A673 (cell line): ENCODE data around the gene ELP5.

Experiments used
- CTCF ChIP-seq: fragments of 300-800, 200-600 bp; sonication (generic); conservative IDR thresholded peaks from 2 replicates; pipeline ENCODE4 v1.5.1; 2017; ENCODE audit warnings: low read depth, mild to moderate bottlenecking, antibody characterized with exemption, low read length, moderate library complexity, mixed read lengths
- EZH2 ChIP-seq: fragments of 200-600 bp; sonication (generic); IDR thresholded peaks from 2 replicates; pipeline ENCODE4 v1.6.1; 2017; ENCODE audit warnings: borderline replicate concordance, low read depth, mild to moderate bottlenecking, mixed read lengths, antibody characterized with exemption, low read length; ENCODE audit not compliant: poor library complexity, severe bottlenecking

GRCh38 chr17:7241090-7241733 lies 10.8 kb upstream of the ELP5 start:
- no peak for TF ChIP-seq EZH2
- no peak for TF ChIP-seq CTCF
